ENCODE data around the gene ECEL1.
A peak's percentile ranks its signal among the peaks of the same experiment; 100 is the strongest.
"Not testable (repeated sequence)": the region's sequence is repeated elsewhere in the genome, so short reads cannot be mapped to it uniquely, and the experiment has no call there.

Gene ECEL1

GRCh38 chr2:232441922-232442321 is 45.7 kb downstream of the ECEL1 start:
- DNase-seq (ENCODE audit: low read depth in 2 of 2), result not testable (repeated sequence)

DNA sequence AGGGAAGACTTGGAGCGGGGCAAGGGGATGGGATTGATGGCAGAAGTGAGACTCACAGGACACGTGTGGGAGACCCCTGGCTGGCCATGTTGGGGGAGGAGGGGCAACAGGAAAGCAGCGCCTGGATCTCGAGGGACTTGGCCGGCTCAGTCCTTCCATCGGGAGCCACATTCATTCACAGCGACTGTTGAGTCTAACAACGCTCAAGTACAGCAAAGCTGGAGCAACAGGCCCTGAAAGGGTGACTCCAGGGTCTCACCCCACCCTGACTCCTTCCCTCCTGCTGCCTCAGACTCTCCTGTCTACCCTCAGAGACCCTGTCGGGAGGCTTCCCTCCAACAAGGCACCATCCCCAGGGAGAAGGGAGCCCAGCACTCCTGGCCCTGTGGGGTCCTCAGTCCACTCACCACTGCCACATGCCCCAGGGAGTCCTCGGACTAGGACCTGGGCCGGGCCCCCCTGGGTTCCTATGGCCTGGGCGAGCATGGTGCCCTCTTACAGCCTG is 46.4 kb downstream of the ECEL1 start:
- DNase-seq (ENCODE audit: low read depth in 2 of 2), result no peak

GRCh38 chr2:232440220-232441018 is 47.2 kb downstream of the ECEL1 start:
- DNase-seq (ENCODE audit: low read depth in 2 of 2), result peak; percentile 70 to 87

DNA sequence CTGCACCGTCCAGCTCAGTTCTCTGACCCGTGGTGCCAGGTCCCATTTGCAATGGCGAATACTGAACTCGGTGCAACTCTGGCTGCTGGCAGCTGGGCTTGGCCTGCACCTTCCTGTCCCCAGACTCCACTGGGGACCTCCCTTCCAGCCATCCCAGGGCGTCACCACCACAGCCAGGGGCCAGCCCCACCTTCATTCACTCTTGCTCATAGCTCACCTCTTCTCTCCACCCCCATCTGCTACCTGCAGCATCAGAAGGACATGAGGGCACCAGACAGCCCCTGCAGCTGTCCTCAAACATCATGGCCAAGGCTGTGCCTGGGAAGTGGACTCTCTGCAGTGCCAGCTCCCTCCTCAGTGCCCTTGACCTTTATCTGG is 47.9 kb downstream of the ECEL1 start:
- no peak for DNase-seq (ENCODE audit: low read depth in 2 of 2)

GRCh38 chr2:232438951-232439757 is 48.5 kb downstream of the ECEL1 start:
- DNase-seq (ENCODE audit: low read depth in 2 of 2), result peak in 1 of 2 donors; percentile 31

DNA sequence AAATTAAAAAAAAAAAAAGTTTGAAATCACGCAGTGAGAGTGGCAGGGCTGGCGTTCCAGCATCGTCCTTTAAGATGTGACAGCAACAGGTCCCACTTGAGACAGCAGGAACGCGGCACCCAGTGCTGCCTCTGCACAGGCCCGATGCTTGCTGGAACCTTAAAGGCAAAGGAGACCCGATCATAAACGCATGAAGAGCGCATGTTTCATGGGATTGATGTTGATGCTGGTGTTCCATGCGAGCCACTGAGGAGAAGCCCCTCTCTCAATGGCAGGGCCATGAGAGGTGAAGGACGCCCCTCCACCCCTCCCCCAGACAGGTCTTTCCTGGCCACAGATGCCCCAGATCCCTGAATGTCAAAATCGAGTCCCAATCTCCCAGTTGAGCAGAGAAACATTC is 49.5 kb downstream of the ECEL1 start:
- DNase-seq (ENCODE audit: low read depth in 2 of 2), result no peak

- no peak for DNase-seq (ENCODE audit: low read depth in 2 of 2)
These were observed 50.5 kb downstream of the ECEL1 start for GRCh38 chr2:232437195-232437571.

DNA sequence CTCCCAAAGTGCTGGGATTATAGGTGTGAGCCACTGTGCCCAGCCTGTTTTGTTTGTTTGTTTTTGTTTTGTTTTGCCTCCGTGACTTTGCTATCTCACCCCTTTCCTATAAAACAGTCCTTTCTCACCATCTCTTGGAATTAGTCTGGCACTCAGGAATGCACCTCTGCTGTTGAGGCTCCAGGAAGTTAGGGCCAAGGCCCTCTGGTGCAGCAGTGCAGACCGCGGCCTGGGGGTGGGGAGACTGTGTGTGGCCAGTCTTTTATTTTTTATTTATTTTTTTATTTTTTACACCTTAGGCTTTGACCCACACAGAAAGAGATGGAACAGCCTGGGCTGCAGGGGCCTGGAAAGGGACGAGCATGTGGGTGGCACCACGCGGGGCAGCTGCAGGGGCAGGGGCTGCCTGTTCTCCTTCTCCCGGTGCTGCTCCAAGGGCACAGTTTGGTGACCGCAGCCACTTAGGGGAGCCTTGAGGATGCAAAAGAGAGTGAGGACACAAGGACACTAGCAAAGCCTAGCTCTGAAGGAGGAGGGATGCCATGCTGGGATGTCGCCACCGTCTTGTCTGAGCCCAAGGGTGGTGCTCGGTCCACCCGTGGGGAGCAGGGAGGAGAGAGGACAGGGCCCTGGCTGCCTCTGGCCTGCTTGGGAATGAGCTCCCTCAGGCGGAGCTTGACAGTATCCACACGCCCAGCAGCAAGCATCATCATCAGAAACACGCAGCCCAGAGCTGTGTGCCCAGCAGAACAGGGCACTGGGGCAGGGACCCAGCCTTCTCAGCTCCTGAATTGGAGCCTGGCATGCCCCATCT is 51.0 kb downstream of the ECEL1 start:
- no peak for DNase-seq (ENCODE audit: low read depth in 2 of 2)

- DNase-seq (ENCODE audit: low read depth in 2 of 2), result no peak
These were observed 51.8 kb downstream of the ECEL1 start for GRCh38 chr2:232435805-232436204.

DNA sequence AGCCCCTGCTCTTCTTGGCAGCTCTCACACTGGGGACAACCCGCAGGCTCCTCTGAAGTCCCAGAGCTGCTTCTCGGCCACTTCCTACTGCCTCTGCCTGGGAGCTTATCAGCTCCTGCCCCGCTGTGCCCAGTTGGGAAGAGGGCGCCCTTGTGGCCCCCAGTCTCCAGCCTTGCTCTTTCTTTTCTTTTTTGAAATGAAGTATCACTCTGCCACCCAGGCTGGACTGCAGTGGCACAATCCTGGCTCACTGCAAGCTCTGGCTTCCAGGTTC is 52.3 kb downstream of the ECEL1 start:
- no peak for DNase-seq (ENCODE audit: low read depth in 2 of 2)

DNA sequence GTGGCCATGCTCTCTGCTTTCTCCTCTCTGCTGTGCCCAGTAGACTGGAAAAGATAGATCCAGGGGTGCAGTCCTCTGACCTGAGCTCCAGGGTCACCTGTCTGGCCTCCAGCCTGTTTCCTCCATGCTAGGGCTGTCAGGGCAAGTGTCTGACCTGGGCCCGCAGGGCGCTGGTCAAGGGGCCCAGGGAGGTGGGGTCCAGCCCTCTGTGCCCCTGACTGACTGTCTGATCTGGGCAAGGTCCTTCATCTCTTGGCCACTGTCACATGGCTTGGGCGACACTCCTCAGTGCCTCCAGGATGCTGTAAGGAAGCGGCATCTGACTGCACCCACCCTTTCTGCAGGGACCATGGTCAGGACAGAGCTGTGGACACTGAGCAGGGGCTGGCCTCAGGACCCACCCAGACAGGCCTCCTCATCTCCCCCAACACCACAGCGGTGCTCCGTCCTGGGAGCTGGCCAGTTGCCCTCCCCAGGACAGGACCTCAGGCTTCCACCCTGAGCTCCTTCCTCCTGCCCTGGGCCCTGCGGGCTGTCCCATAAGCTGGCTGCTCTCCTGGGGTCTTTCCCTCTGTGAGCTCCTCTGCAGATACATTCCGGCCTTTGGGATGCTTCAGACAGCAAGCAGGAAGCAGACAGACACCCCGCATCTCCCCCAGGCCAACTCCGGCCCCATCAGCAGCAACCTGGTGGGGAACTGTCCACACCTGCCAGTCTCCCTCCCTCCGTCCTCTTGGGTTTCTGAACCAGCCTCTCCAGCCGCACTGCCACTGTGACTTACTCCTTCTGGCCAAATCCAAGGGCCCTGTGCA is 52.9 kb downstream of the ECEL1 start:
- DNase-seq (ENCODE audit: low read depth in 2 of 2), result no peak

- no peak for DNase-seq (ENCODE audit: low read depth in 2 of 2)
These were observed 53.5 kb downstream of the ECEL1 start for GRCh38 chr2:232434091-232434490.

GRCh38 chr2:232433622-232434021 is 54.0 kb downstream of the ECEL1 start:
- not testable (repeated sequence) for DNase-seq (ENCODE audit: low read depth in 2 of 2)

DNA sequence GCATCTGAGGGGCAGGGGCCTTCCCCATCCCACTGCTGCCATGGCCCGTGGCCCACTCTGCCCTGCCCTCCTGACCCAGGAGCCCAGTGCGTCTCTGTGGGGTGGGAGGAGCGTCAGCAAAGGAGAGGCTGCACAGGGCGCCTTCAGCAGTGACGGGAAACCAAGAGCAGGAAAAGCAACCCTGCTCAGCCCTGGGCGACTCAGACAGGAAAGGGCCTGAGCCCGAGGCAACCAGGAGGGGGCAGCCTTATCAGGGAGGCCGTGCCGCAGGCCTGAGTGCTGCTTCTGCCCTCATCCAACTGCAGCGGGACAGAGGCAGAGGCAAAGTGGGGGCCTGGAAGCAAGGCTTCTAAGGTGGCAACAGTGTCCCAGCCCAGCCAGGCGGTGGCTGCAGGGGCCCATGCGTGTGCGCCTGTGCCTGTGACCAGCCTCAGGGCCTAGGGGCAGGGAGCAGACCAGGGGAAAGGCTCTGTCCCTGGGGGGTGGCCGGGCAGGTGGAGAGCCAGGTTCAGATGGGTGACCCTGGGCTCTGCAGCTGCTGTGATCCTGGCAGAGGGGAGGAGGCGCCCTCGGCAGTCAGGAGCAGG is 54.9 kb downstream of the ECEL1 start:
- no peak for DNase-seq (ENCODE audit: low read depth in 2 of 2)

- no peak for DNase-seq (ENCODE audit: low read depth in 2 of 2)
These were observed 55.7 kb downstream of the ECEL1 start for GRCh38 chr2:232431705-232432590.

Measured in stimulated activated CD8-positive, alpha-beta memory T cell treated with anti-CD3 and anti-CD28 coated beads, Interleukin-7, amount 100 ng/mL, for 1 hour (primary cell).